Right cardiac atrium (tissue), 5 donors: ENCODE results near the gene NPSR1. TPM values are rescaled to one million over a fixed set of nuclear protein-coding genes. Genes with fewer than 3 reads are reported as not detected.

Experiments used
- ATAC-seq, 2 donors: fragments of 200-7000 bp; cut with Tn5 transposase; one replicate each; pipeline versions ENCODE4 v1.8.0 to v1.9.1; 2020; ENCODE audit warnings: moderate library complexity in 2 of 2, mild to moderate bottlenecking in 1 of 2
- DNase-seq, 3 donors: peaks; one replicate each; pipeline ENCODE4 v3.0.0-alpha.2; 2020
- H3K27ac ChIP-seq: one replicate; pipeline ENCODE4 v1.5.1; 2013; ENCODE audit warnings: mild to moderate bottlenecking, low read length, control low read depth, moderate library complexity
- H3K27me3 ChIP-seq: one replicate; pipeline ENCODE4 v1.6.1; 2013; ENCODE audit not compliant: control insufficient read depth, insufficient read depth
- H3K4me1 ChIP-seq: one replicate; pipeline ENCODE4 v1.6.1; 2013; ENCODE audit warnings: low read length; ENCODE audit not compliant: control insufficient read depth, insufficient read depth
- H3K4me3 ChIP-seq: one replicate; pipeline ENCODE4 v1.5.1; 2013; ENCODE audit warnings: low read length, control low read depth
- H3K9me3 ChIP-seq: one replicate; pipeline ENCODE4 v1.6.1; 2013; ENCODE audit warnings: low read length; ENCODE audit not compliant: control insufficient read depth
- WGBS: extraction: QIAGEN DNeasy Blood & Tissue Kit; methylation state at CpG from one replicate; pipeline ENCODE4 v1.1.7; 2013; 5-methylcytosine and 5-hydroxymethylcytosine counted together
- intact Hi-C, 4 donors: fragments of 100-400 bp; cut with DNase I; formaldehyde crosslinking; loops; one replicate each; pipeline versions ENCODE4 v1.11.0 to v1.14.0; 2022 to 2023
- polyA plus RNA-seq: library from polyadenylated mRNA; stranded (reverse); fragments of 200-250 nt; gene quantifications from one replicate; pipeline ENCODE4 v1.2.3, GENCODE V29; 2013
- total RNA-seq, 4 donors: library from RNA; stranded (reverse); fragmentation: NEBNext Ultra II Directional; extraction: Animal tissue kit (Norgen Biotek cat#: 25700); gene quantifications; one replicate each; pipeline ENCODE4 v1.2.1, GENCODE V29; 2021
- donor health status: healthy with polysubstance abuse.
- donor health status: DM: no; HTN: yes; CAD: no.
- donor health status: DM: no; HTN: no; CAD: no.
- donor health status: DM: no; HTN: yes; CAD: no; lungs with severe emphysema.
- donor health status: DM: yes; HTN: yes; CAD: no.

The NPSR1 gene
- total and polyA plus RNA-seq, 5 donors, result not detected

GRCh38 chr7:34662058-34662708, 4.2 kb downstream of the NPSR1 start:
- no peaks in the 10 kb centered on the region for H3K9me3 ChIP-seq
- H3K27ac ChIP-seq, result no peak overlapping the region
- intact Hi-C loops, result no loop called here
- no peak for ATAC-seq
- 75% methylated on average over 8 of the region's 8 CpGs for WGBS
- H3K27me3 ChIP-seq, result no peaks in the 10 kb centered on the region
- no peaks in the 10 kb centered on the region for H3K4me1 ChIP-seq
- no peak overlapping the region for H3K4me3 ChIP-seq
- DNase-seq, result no peak

GRCh38 chr7:34664755-34665154, 6.7 kb downstream of the NPSR1 start:
- H3K4me3 ChIP-seq, result no peak overlapping the region
- no peak for ATAC-seq

GRCh38 chr7:34672430-34672829, 14.4 kb downstream of the NPSR1 start:
- intact Hi-C loops, result no loop called here
- Histone ChIP-seq H3K27me3 (no peaks in the 10 kb centered on the region), H3K4me3 (no peak overlapping the region), H3K27ac (no peak overlapping the region), H3K4me1 (peaks cover 1% of the 10 kb centered on the region), H3K9me3 (no peaks in the 10 kb centered on the region)
- WGBS, result 85% methylated on average over 6 of the region's 6 CpGs
- no peak for ATAC-seq
- DNase-seq, result no peak

More at GRCh38 chr7:34664755-34665154, 6.7 kb downstream of the NPSR1 start:
- Histone ChIP-seq H3K4me1 (no peaks in the 10 kb centered on the region), H3K27me3 (no peaks in the 10 kb centered on the region), H3K27ac (no peak overlapping the region), H3K9me3 (no peaks in the 10 kb centered on the region)
- intact Hi-C loops, result no loop called here
- DNase-seq, result no peak

- DNase-seq (no peak), ATAC-seq (no peak)
- no peak overlapping the region for H3K4me3 ChIP-seq
- H3K27me3 ChIP-seq, result no peaks in the 10 kb centered on the region
- peaks cover 1% of the 10 kb centered on the region for H3K4me1 ChIP-seq
- 88% methylated on average over 3 of the region's 3 CpGs for WGBS
- intact Hi-C loops, result no loop called here
- no peak overlapping the region for H3K27ac ChIP-seq
- H3K9me3 ChIP-seq, result no peaks in the 10 kb centered on the region
Observed at GRCh38 chr7:34673066-34673465, 15.0 kb downstream of the NPSR1 start.

GRCh38 chr7:34675749-34676374, 17.8 kb downstream of the NPSR1 start:
- DNase-seq (no peak), ATAC-seq (no peak)
- intact Hi-C loops, result no loop called here
- no peak overlapping the region for H3K4me3 ChIP-seq
- H3K4me1 ChIP-seq, result peaks cover 1% of the 10 kb centered on the region
- no peak overlapping the region for H3K27ac ChIP-seq
- H3K27me3 ChIP-seq, result no peaks in the 10 kb centered on the region
- 45% methylated on average over 2 of the region's 2 CpGs for WGBS
- no peaks in the 10 kb centered on the region for H3K9me3 ChIP-seq

GRCh38 chr7:34677491-34677890, 19.5 kb downstream of the NPSR1 start:
- no peak for ATAC-seq

GRCh38 chr7:34687529-34687928, 29.5 kb downstream of the NPSR1 start:
- intact Hi-C loops, result no loop called here
- ATAC-seq (no peak), DNase-seq (no peak)
- Histone ChIP-seq H3K27ac (no peak overlapping the region), H3K4me3 (no peak overlapping the region), H3K27me3 (no peaks in the 10 kb centered on the region), H3K9me3 (no peaks in the 10 kb centered on the region), H3K4me1 (no peaks in the 10 kb centered on the region)
- 82% methylated on average over 2 of the region's 2 CpGs for WGBS

More at GRCh38 chr7:34677491-34677890, 19.5 kb downstream of the NPSR1 start:
- DNase-seq, result no peak
- intact Hi-C loops, result no loop called here
- peaks cover 1% of the 10 kb centered on the region for H3K4me1 ChIP-seq
- no peak overlapping the region for H3K27ac ChIP-seq
- no peak overlapping the region for H3K4me3 ChIP-seq
- 56% methylated on average over 2 of the region's 2 CpGs for WGBS
- no peaks in the 10 kb centered on the region for H3K27me3 ChIP-seq
- no peaks in the 10 kb centered on the region for H3K9me3 ChIP-seq

- Histone ChIP-seq H3K4me1 (no peaks in the 10 kb centered on the region), H3K27ac (no peak overlapping the region), H3K4me3 (no peak overlapping the region), H3K27me3 (no peaks in the 10 kb centered on the region), H3K9me3 (no peaks in the 10 kb centered on the region)
- intact Hi-C loops, result no loop called here
- 98% methylated on average over 1 of the region's 1 CpG for WGBS
- no peak for DNase-seq
- ATAC-seq, result no peak
Observed at GRCh38 chr7:34696415-34696814, 38.4 kb downstream of the NPSR1 start.

GRCh38 chr7:34709771-34710170, 51.8 kb downstream of the NPSR1 start:
- Histone ChIP-seq H3K4me1 (no peaks in the 10 kb centered on the region), H3K4me3 (no peak overlapping the region), H3K9me3 (no peaks in the 10 kb centered on the region), H3K27me3 (no peaks in the 10 kb centered on the region), H3K27ac (no peak overlapping the region)
- DNase-seq (no peak), ATAC-seq (no peak)
- WGBS, result 47% methylated on average over 2 of the region's 2 CpGs
- intact Hi-C loops, result no loop called here

GRCh38 chr7:34718867-34719266, 60.8 kb downstream of the NPSR1 start:
- Histone ChIP-seq H3K9me3 (no peaks in the 10 kb centered on the region), H3K4me1 (no peaks in the 10 kb centered on the region), H3K27ac (no peak overlapping the region), H3K27me3 (no peaks in the 10 kb centered on the region), H3K4me3 (no peak overlapping the region)
- intact Hi-C loops, result no loop called here
- no peak for DNase-seq
- ATAC-seq, result peak in 1 of 2 donors; percentile 67
- WGBS, result 4% methylated on average over 1 of the region's 1 CpG

- intact Hi-C loops, result no loop called here
- Histone ChIP-seq H3K4me3 (no peak overlapping the region), H3K4me1 (no peaks in the 10 kb centered on the region), H3K27me3 (no peaks in the 10 kb centered on the region), H3K27ac (no peak overlapping the region), H3K9me3 (no peaks in the 10 kb centered on the region)
- DNase-seq (no peak), ATAC-seq (no peak)
- 89% methylated on average over 3 of the region's 3 CpGs for WGBS
Observed at GRCh38 chr7:34719636-34720035, 61.6 kb downstream of the NPSR1 start.

- Histone ChIP-seq H3K27me3 (no peaks in the 10 kb centered on the region), H3K9me3 (no peaks in the 10 kb centered on the region), H3K4me1 (no peaks in the 10 kb centered on the region), H3K4me3 (no peak overlapping the region), H3K27ac (no peak overlapping the region)
- intact Hi-C loops, result no loop called here
- no peak for DNase-seq
- no peak for ATAC-seq
Observed at GRCh38 chr7:34720289-34720688, 62.3 kb downstream of the NPSR1 start.
